ENCODE results near the gene ZFP3.
"Not testable (repeated sequence)": the region's sequence is repeated elsewhere in the genome, so short reads cannot be mapped to it uniquely, and the experiment has no call there.

DNA sequence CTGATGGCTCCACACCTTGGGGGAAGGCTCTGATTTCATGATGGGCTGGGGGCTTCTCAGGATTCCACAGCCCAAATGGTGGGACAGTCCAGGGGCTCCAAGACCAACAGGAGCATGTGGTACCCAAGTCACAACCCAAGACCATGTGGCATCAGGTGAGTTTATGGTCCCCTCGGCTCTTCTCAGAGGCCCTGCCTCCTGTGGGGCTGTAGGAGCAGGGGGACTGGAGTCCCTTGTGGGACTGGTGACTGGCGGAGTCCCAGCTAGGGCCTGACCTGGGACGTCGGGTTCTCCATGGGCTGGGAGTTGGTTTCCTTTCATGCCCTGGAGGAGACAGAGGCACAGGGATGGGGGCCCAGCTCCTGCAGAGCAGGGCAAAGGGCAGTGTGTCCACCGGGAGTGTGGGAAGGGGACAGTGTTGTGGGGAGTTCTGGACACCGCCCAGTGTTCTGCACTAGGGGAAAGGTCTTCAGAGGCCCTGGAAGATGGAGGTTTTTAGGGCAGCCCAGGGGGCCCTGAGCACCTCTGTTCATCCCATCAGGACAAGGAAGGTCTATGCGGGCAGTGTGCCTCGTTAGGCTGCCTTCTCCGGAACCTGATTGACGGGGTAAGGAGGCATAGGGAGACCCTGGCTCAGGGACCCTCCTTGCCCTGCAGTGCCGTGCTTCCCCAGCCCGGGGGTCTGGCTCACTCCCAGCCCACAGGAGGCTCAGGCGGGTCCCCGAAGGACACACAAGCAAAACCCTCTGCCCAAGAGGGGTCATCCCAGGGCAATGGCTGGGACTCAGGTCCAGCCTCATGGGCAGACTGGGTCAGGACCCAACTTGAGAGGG is 58.5 kb downstream of the ZFP3 start:
- TF ChIP-seq, protein P1, sequence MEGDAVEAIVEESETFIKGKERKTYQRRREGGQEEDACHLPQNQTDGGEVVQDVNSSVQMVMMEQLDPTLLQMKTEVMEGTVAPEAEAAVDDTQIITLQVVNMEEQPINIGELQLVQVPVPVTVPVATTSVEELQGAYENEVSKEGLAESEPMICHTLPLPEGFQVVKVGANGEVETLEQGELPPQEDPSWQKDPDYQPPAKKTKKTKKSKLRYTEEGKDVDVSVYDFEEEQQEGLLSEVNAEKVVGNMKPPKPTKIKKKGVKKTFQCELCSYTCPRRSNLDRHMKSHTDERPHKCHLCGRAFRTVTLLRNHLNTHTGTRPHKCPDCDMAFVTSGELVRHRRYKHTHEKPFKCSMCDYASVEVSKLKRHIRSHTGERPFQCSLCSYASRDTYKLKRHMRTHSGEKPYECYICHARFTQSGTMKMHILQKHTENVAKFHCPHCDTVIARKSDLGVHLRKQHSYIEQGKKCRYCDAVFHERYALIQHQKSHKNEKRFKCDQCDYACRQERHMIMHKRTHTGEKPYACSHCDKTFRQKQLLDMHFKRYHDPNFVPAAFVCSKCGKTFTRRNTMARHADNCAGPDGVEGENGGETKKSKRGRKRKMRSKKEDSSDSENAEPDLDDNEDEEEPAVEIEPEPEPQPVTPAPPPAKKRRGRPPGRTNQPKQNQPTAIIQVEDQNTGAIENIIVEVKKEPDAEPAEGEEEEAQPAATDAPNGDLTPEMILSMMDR (IDR thresholded peaks at IDR 0.05) = not testable (repeated sequence)
- TF ChIP-seq POLR2A (IDR thresholded peaks at IDR 0.05) = not testable (repeated sequence)
